ENCODE results near the gene ANKRD45. TPM values are rescaled to one million over a fixed set of nuclear protein-coding genes. Genes with fewer than 3 reads are reported as not detected.
"Not testable (repeated sequence)": the region's sequence is repeated elsewhere in the genome, so short reads cannot be mapped to it uniquely, and the experiment has no call there.

The ANKRD45 gene
- total and polyA plus RNA-seq, 5 donors from 2014 or later, result not detected

DNA sequence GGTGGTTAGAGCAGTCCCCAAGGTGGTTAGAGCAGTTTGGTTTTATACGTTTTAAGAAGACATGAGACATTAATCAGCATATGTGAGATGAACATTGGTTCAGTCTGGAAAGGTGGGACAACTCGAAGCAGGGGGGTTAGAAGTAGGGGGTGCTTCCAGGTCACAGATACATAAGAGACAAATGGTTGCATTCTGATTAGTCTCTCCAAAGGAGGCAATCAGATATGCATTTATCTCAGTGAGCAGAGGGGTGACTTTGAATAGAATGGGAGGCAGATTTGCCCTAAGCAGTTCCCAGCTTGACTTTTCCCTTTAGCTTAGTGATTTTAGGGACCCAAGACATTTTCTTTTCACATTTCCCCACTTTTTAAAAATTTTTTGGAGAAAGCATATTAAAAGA lies 4.8 kb upstream of the ANKRD45 start:
- not testable (repeated sequence) for H3K27ac Mint-ChIP-seq

DNA sequence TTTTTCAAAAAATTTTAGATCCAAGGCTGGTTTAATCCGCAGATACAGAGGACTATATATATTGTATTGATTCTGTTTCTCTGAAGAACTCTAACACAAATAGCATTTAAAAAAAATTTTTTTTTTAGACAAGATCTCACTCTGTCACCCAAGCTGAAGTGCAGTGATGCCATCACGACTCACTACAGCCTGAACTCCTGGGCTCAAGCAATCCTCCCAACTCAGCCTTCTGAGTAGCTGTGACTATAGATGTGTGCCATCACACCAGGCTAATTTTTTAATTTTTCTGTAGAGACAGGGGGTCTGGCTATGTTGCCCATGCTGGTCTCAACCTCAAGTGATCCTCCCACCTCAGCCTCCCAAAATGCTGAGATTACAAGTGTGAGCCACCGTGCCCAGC lies 3.0 kb downstream of the ANKRD45 start:
- no peaks in the 10 kb centered on the region for H3K9me3 ChIP-seq (ENCODE audit: control insufficient read depth in 2 of 2, low read length in 2 of 2)
- Mint-ChIP-seq H3K27me3 (peaks cover 68% of the 10 kb centered on the region), H3K4me3 (no peak overlapping the region), H3K9me3 (peaks cover 0 to 4% (median 0%) of the 10 kb centered on the region in 7 donors), H3K27ac (no peak overlapping the region), H3K4me1 (peaks cover 0 to 7% (median 3%) of the 10 kb centered on the region in 4 donors), H3K36me3 (no peaks in the 10 kb centered on the region)
- no peaks in the 10 kb centered on the region for H3K36me3 ChIP-seq (ENCODE audit: control insufficient read depth, insufficient read depth, low read length)
- peaks cover 9% of the 10 kb centered on the region for H3K27me3 ChIP-seq (ENCODE audit: control insufficient read depth, insufficient read depth, low read length)
- ATAC-seq (ENCODE audit: low read depth in 2 of 2), result no peak
- DNase-seq, result no peak
- no peak overlapping the region for H3K27ac ChIP-seq (ENCODE audit: insufficient read depth, low read length, poor library complexity, severe bottlenecking)
- H3K4me1 ChIP-seq (ENCODE audit: control insufficient read depth, insufficient read depth, low read length, poor library complexity, severe bottlenecking), result no peaks in the 10 kb centered on the region
- H3K4me3 ChIP-seq (ENCODE audit: low read depth, low read length), result no peak overlapping the region

More for the DNA sequence above, 4.8 kb upstream of the ANKRD45 start:
- H3K27me3 Mint-ChIP-seq, result peaks cover 44% of the 10 kb centered on the region
- not testable (repeated sequence) for H3K9me3 ChIP-seq (ENCODE audit: control insufficient read depth in 2 of 2, low read length in 2 of 2); H3K27me3 ChIP-seq (ENCODE audit: control insufficient read depth, insufficient read depth, low read length); ATAC-seq (ENCODE audit: low read depth in 2 of 2); H3K4me3 ChIP-seq (ENCODE audit: low read depth, low read length); H3K4me3 Mint-ChIP-seq; DNase-seq; H3K27ac ChIP-seq (ENCODE audit: insufficient read depth, low read length, poor library complexity, severe bottlenecking); H3K36me3 ChIP-seq (ENCODE audit: control insufficient read depth, insufficient read depth, low read length); H3K4me1 Mint-ChIP-seq; H3K36me3 Mint-ChIP-seq; H3K4me1 ChIP-seq (ENCODE audit: control insufficient read depth, insufficient read depth, low read length, poor library complexity, severe bottlenecking); H3K9me3 Mint-ChIP-seq

- no peaks in the 10 kb centered on the region for H3K36me3 Mint-ChIP-seq
Observed at GRCh38 chr1:173663159-173663558, 6.5 kb downstream of the ANKRD45 start.

GRCh38 chr1:173661763-173662162 lies 7.9 kb downstream of the ANKRD45 start:
- no peak overlapping the region for H3K4me3 ChIP-seq (ENCODE audit: low read depth, low read length)
- no peaks in the 10 kb centered on the region for H3K9me3 ChIP-seq (ENCODE audit: control insufficient read depth in 2 of 2, low read length in 2 of 2)
- Mint-ChIP-seq H3K4me3 (no peak overlapping the region), H3K4me1 (no peaks in the 10 kb centered on the region), H3K9me3 (peaks cover 0 to 2% (median 0%) of the 10 kb centered on the region in 7 donors), H3K36me3 (no peaks in the 10 kb centered on the region), H3K27me3 (peaks cover 24% of the 10 kb centered on the region), H3K27ac (no peak overlapping the region)
- peaks cover 5% of the 10 kb centered on the region for H3K27me3 ChIP-seq (ENCODE audit: control insufficient read depth, insufficient read depth, low read length)
- DNase-seq (no peak), ATAC-seq (ENCODE audit: low read depth in 2 of 2) (no peak)
- H3K36me3 ChIP-seq (ENCODE audit: control insufficient read depth, insufficient read depth, low read length), result no peaks in the 10 kb centered on the region
- H3K4me1 ChIP-seq (ENCODE audit: control insufficient read depth, insufficient read depth, low read length, poor library complexity, severe bottlenecking), result no peaks in the 10 kb centered on the region
- H3K27ac ChIP-seq (ENCODE audit: insufficient read depth, low read length, poor library complexity, severe bottlenecking), result no peak overlapping the region

More at GRCh38 chr1:173663159-173663558, 6.5 kb downstream of the ANKRD45 start:
- Histone ChIP-seq H3K27ac (ENCODE audit: insufficient read depth, low read length, poor library complexity, severe bottlenecking) (no peak overlapping the region), H3K9me3 (ENCODE audit: control insufficient read depth in 2 of 2, low read length in 2 of 2) (no peaks in the 10 kb centered on the region), H3K36me3 (ENCODE audit: control insufficient read depth, insufficient read depth, low read length) (no peaks in the 10 kb centered on the region), H3K4me3 (ENCODE audit: low read depth, low read length) (no peak overlapping the region), H3K27me3 (ENCODE audit: control insufficient read depth, insufficient read depth, low read length) (peaks cover 7% of the 10 kb centered on the region), H3K4me1 (ENCODE audit: control insufficient read depth, insufficient read depth, low read length, poor library complexity, severe bottlenecking) (no peaks in the 10 kb centered on the region)
- Mint-ChIP-seq H3K27me3 (peaks cover 37% of the 10 kb centered on the region), H3K4me3 (no peak overlapping the region), H3K4me1 (no peaks in the 10 kb centered on the region), H3K9me3 (no peaks in the 10 kb centered on the region), H3K27ac (no peak overlapping the region)
- ATAC-seq (ENCODE audit: low read depth in 2 of 2) (no peak), DNase-seq (no peak)

DNA sequence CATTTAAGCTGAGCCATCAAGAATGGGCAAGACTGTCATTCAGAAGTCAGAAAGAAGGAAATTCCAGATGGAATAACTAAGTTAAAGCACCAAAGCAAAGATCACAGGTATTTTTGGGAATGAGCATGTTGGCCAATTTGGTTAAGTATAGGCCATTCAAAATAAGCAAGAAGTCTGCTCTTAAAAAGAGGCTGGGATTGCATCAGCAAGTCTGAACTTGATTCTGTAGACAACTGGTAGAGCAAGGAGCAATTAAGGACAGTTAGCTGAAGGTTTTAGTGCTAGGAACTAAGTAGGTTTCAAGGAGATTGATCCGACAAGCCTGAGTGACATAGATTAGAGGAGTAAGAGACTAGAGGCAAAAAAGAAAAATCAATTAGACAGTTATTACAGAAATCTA lies 8.4 kb downstream of the ANKRD45 start:
- Mint-ChIP-seq H3K27me3 (peaks cover 23% of the 10 kb centered on the region), H3K4me3 (no peak overlapping the region), H3K9me3 (peaks cover 0 to 4% (median 0%) of the 10 kb centered on the region in 7 donors), H3K36me3 (no peaks in the 10 kb centered on the region), H3K4me1 (no peaks in the 10 kb centered on the region), H3K27ac (no peak overlapping the region)
- ATAC-seq (ENCODE audit: low read depth in 2 of 2) (no peak), DNase-seq (no peak)
- H3K36me3 ChIP-seq (ENCODE audit: control insufficient read depth, insufficient read depth, low read length), result no peaks in the 10 kb centered on the region
- peaks cover 8% of the 10 kb centered on the region for H3K27me3 ChIP-seq (ENCODE audit: control insufficient read depth, insufficient read depth, low read length)
- no peak overlapping the region for H3K27ac ChIP-seq (ENCODE audit: insufficient read depth, low read length, poor library complexity, severe bottlenecking)
- H3K4me3 ChIP-seq (ENCODE audit: low read depth, low read length), result no peak overlapping the region
- H3K9me3 ChIP-seq (ENCODE audit: control insufficient read depth in 2 of 2, low read length in 2 of 2), result no peaks in the 10 kb centered on the region
- no peaks in the 10 kb centered on the region for H3K4me1 ChIP-seq (ENCODE audit: control insufficient read depth, insufficient read depth, low read length, poor library complexity, severe bottlenecking)

DNA sequence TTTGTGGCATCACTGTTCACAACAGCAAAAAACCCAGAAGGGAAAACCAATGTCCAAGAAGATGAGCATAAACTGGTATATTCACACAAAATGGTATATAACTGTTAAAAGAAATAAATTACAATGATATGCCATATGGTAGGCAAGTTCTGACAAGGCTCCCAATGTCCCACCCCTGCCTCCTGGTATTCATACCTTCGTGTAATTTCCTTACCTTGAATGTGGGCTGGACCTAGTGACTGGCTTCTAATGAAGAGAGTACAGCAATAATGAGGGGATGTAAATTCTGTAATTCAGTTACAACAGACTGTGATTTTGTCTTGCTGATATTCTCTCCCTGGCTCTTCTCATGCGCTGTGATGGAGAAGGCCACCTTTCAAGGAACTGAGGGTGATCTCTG lies 9.3 kb downstream of the ANKRD45 start:
- peaks cover 8% of the 10 kb centered on the region for H3K27me3 ChIP-seq (ENCODE audit: control insufficient read depth, insufficient read depth, low read length)
- no peaks in the 10 kb centered on the region for H3K36me3 ChIP-seq (ENCODE audit: control insufficient read depth, insufficient read depth, low read length)
- H3K4me1 Mint-ChIP-seq, result no peaks in the 10 kb centered on the region
- H3K9me3 ChIP-seq (ENCODE audit: control insufficient read depth in 2 of 2, low read length in 2 of 2), result no peaks in the 10 kb centered on the region
- no peak for ATAC-seq (ENCODE audit: low read depth in 2 of 2)
- H3K27me3 Mint-ChIP-seq, result peaks cover 22% of the 10 kb centered on the region
- no peak overlapping the region for H3K4me3 ChIP-seq (ENCODE audit: low read depth, low read length)
- DNase-seq, result no peak
- no peak overlapping the region for H3K27ac Mint-ChIP-seq
- H3K27ac ChIP-seq (ENCODE audit: insufficient read depth, low read length, poor library complexity, severe bottlenecking), result no peak overlapping the region
- no peaks in the 10 kb centered on the region for H3K36me3 Mint-ChIP-seq
- H3K9me3 Mint-ChIP-seq, result peaks cover 0 to 4% (median 3%) of the 10 kb centered on the region in 7 donors
- no peaks in the 10 kb centered on the region for H3K4me1 ChIP-seq (ENCODE audit: control insufficient read depth, insufficient read depth, low read length, poor library complexity, severe bottlenecking)
- no peak overlapping the region for H3K4me3 Mint-ChIP-seq

DNA sequence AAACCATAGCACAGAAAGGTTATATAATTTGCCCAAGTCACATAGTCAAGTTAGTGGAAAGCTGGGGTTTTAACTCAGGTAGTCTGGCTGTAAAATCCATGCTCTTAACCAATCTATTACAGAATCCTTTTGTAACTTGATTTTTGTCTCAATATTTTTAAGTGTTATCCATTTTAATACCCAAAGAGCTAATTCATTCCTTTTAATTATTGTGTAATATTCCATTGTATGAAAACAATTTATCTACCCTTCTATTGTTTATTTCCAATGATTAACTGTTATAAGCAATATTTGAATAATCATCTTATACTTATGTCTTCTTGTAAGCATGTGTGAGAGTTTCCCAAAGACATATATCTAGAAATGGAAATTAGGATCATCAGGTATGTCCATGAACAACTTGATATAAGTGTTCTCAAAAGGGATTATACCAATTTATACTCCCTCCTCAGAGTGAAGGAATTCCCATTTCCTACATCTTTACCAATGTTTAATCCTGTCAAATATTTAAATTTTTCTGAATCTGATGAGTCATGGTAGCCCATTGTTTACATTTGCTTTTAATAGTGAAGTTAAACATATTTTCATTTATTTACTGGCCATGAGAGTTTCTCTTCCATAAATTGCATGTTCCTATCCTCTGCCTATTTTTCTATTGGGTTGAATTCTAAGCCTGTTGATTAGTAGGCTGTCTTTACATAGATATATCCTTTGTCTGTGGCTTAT lies 20.6 kb downstream of the ANKRD45 start:
- no peak for ATAC-seq (ENCODE audit: low read depth in 2 of 2)
- Mint-ChIP-seq H3K4me3 (no peak overlapping the region), H3K27me3 (peaks cover 15% of the 10 kb centered on the region), H3K27ac (no peak overlapping the region), H3K4me1 (no peaks in the 10 kb centered on the region), H3K9me3 (peaks cover 0 to 7% (median 5%) of the 10 kb centered on the region in 7 donors), H3K36me3 (no peaks in the 10 kb centered on the region)
- H3K27ac ChIP-seq (ENCODE audit: insufficient read depth, low read length, poor library complexity, severe bottlenecking), result no peak overlapping the region
- no peak for DNase-seq
- peaks cover 2% of the 10 kb centered on the region for H3K27me3 ChIP-seq (ENCODE audit: control insufficient read depth, insufficient read depth, low read length)
- no peaks in the 10 kb centered on the region for H3K36me3 ChIP-seq (ENCODE audit: control insufficient read depth, insufficient read depth, low read length)
- H3K9me3 ChIP-seq (ENCODE audit: control insufficient read depth in 2 of 2, low read length in 2 of 2), result no peaks in the 10 kb centered on the region
- no peaks in the 10 kb centered on the region for H3K4me1 ChIP-seq (ENCODE audit: control insufficient read depth, insufficient read depth, low read length, poor library complexity, severe bottlenecking)
- H3K4me3 ChIP-seq (ENCODE audit: low read depth, low read length), result no peak overlapping the region

DNA sequence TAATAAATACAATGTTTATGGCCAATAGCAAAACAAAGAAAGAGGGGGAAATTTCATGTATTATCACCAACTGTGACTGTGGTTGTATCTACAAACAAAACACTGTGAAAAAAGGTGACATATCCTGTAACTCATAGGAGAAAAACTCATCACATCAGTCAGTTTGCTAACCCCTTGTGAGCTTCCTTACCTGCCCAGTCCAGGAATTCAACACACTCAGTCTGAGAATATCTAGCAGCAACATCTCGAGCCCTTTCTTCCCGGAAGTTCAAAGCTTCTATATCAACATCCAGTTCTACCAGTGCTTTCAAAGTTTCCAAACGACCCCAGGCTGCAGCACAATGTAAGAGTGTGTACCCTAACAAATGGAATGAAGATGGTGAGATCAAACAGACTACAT lies 23.0 kb downstream of the ANKRD45 start:
- ATAC-seq (ENCODE audit: low read depth in 2 of 2) (no peak), DNase-seq (no peak)
- no peaks in the 10 kb centered on the region for H3K9me3 ChIP-seq (ENCODE audit: control insufficient read depth in 2 of 2, low read length in 2 of 2)
- Mint-ChIP-seq H3K27ac (no peak overlapping the region), H3K9me3 (peaks cover 0 to 6% (median 2%) of the 10 kb centered on the region in 7 donors), H3K4me1 (no peaks in the 10 kb centered on the region), H3K4me3 (no peak overlapping the region), H3K36me3 (no peaks in the 10 kb centered on the region), H3K27me3 (peaks cover 8% of the 10 kb centered on the region)
- peaks cover 2% of the 10 kb centered on the region for H3K27me3 ChIP-seq (ENCODE audit: control insufficient read depth, insufficient read depth, low read length)
- no peaks in the 10 kb centered on the region for H3K4me1 ChIP-seq (ENCODE audit: control insufficient read depth, insufficient read depth, low read length, poor library complexity, severe bottlenecking)
- no peak overlapping the region for H3K4me3 ChIP-seq (ENCODE audit: low read depth, low read length)
- H3K36me3 ChIP-seq (ENCODE audit: control insufficient read depth, insufficient read depth, low read length), result no peaks in the 10 kb centered on the region
- no peak overlapping the region for H3K27ac ChIP-seq (ENCODE audit: insufficient read depth, low read length, poor library complexity, severe bottlenecking)

Measured in CD4-positive, CD25-positive, alpha-beta regulatory T cell (primary cell).